GM12878 (cell line): ENCODE results near the gene CHMP4B. TPM values are rescaled to one million over a fixed set of nuclear protein-coding genes. Genes with fewer than 3 reads are reported as not detected.

ENCODE experiments used
- ATAC-seq: fragments of 200-7000 bp; cut with Tn5 transposase; 3 replicates; pipeline ENCODE4 v1.9.1; 2020; ENCODE audit warnings: mild to moderate bottlenecking, moderate library complexity
- BruUV-seq: library from RNA; stranded (reverse); fragments of 400-500 nt; replicated peaks from 2 replicates; lab custom pipeline; 2021; lab: Mats Ljungman, UMichigan
- CTCF ChIA-PET: fragments of 300-600 bp; sonication (Branson Sonifier 250); formaldehyde crosslinking; extraction: SDS; loops from one replicate; lab custom pipeline; 2021; ENCODE audit warnings: inconsistent platforms; lab: Yijun Ruan, JAX
- POLR2A ChIA-PET: fragments of 350-600 bp; formaldehyde crosslinking; extraction: SDS; loops from one replicate; lab custom pipeline; 2021; ENCODE audit warnings: inconsistent platforms; lab: Charles Lee
- RAD21 ChIA-PET: fragments of 300-600 bp; sonication (Branson Sonifier 250); formaldehyde crosslinking; loops from one replicate; lab custom pipeline; 2023; ENCODE audit warnings: antibody characterized with exemption; ENCODE audit not compliant: unreplicated experiment; lab: Charles Lee
- SMC1A ChIA-PET: fragments of 300-600 bp; sonication (Branson Sonifier 250); formaldehyde crosslinking; loops from one replicate; lab custom pipeline; 2023; ENCODE audit not compliant: unreplicated experiment, uncharacterized antibody; lab: Charles Lee
- DNase-seq: peaks from one replicate; pipeline ENCODE4 v3.0.0-alpha.2; 2011; ENCODE audit warnings: low read depth, low spot score
- FAIRE-seq: peaks from 3 replicates; lab custom pipeline; 2011; peaks lifted over from hg19 to GRCh38; lab: Jason Lieb, UNC
- H2AFZ ChIP-seq: 2 replicates; pipeline ENCODE4 v1.6.0; 2011; ENCODE audit warnings: low read depth, low read length, control low read depth; ENCODE audit not compliant: control insufficient read depth
- H3K27ac ChIP-seq: 2 replicates; pipeline ENCODE4 v1.5.1; 2011; ENCODE audit warnings: control low read depth; ENCODE audit not compliant: control insufficient read depth, insufficient read depth
- H3K27me3 ChIP-seq, 2 experiments: replicated peaks in 1 of 2; 2 replicates each; pipeline versions ENCODE4 v1.6.0 to v1.6.1; 2011; ENCODE audit warnings: low read length in 1 of 2; ENCODE audit not compliant: control insufficient read depth in 2 of 2, insufficient read depth in 2 of 2
- H3K36me3 ChIP-seq, 2 experiments: 2 replicates each; pipeline ENCODE4 v1.5.1; 2011; ENCODE audit warnings: low read length in 1 of 2; ENCODE audit not compliant: control insufficient read depth in 2 of 2, insufficient read depth in 2 of 2
- H3K4me1 ChIP-seq: 2 replicates; pipeline ENCODE4 v1.6.1; 2011; ENCODE audit warnings: mild to moderate bottlenecking, low read length, moderate library complexity, mixed read lengths; ENCODE audit not compliant: control insufficient read depth, insufficient read depth
- H3K4me2 ChIP-seq: 2 replicates; pipeline ENCODE4 v1.6.0; 2011; ENCODE audit warnings: control low read depth; ENCODE audit not compliant: control insufficient read depth, insufficient read depth
- H3K4me3 ChIP-seq: fragments of 200-600 bp; sonication (generic); 2 replicates; pipeline ENCODE4 v1.5.1; 2016
- H3K79me2 ChIP-seq: 2 replicates; pipeline ENCODE4 v1.6.0; 2011; ENCODE audit warnings: low read length; ENCODE audit not compliant: control insufficient read depth, insufficient read depth
- H3K9ac ChIP-seq: 2 replicates; pipeline ENCODE4 v1.8.0; 2011; ENCODE audit warnings: low read length, control low read depth, mixed read lengths; ENCODE audit not compliant: control insufficient read depth, insufficient read depth
- H3K9me3 ChIP-seq: replicated peaks from 3 replicates; pipeline ENCODE4 v1.5.1; 2011; ENCODE audit warnings: mild to moderate bottlenecking, low read length; ENCODE audit not compliant: control insufficient read depth, insufficient read depth
- H4K20me1 ChIP-seq: 2 replicates; pipeline ENCODE4 v1.6.0; 2011; ENCODE audit not compliant: control insufficient read depth, insufficient read depth
- CREM ChIP-seq: IDR thresholded peaks from 2 replicates; pipeline ENCODE4 v1.6.1; 2014; ENCODE audit warnings: antibody characterized with exemption, low read depth
- WGBS: methylation state at CpG from one replicate; pipeline ENCODE4 v1.1.6; 2016; ENCODE audit warnings: low lambda C conversion rate; ENCODE audit not compliant: insufficient replicate concordance, insufficient coverage; ENCODE audit errors: missing lambda C conversion rate; 5-methylcytosine and 5-hydroxymethylcytosine counted together
- in situ Hi-C: fragments of 300-500 bp; cut with MboI; formaldehyde crosslinking; loops from 9 replicates; pipeline ENCODE4 v1.14.3; 2018; ENCODE audit warnings: mixed read lengths
- intact Hi-C: fragments of 100-400 bp; cut with micrococcal nuclease; formaldehyde crosslinking; loops from one replicate; pipeline ENCODE4 v1.14.2; 2022; ENCODE audit not compliant: unreplicated experiment
- polyA plus RNA-seq, 11 experiments: library from polyadenylated mRNA; depleted of rRNA in 4 of 11; unstranded in 6 of 11; stranded (reverse) in 5 of 11; fragments of >200 nt; fragmentation: Nextera tagmentation in 4 of 11; fragmentation: Illumina TruSeq in 1 of 11; extraction: Ambion mirVana in 4 of 11; extraction: Trizol in 1 of 11; gene quantifications; 1 replicate in 1 of 11; 2 replicates in 10 of 11; pipeline versions ENCODE4 v1.2.1 to v1.2.3, GENCODE V29; 2011 to 2016; ENCODE audit warnings: inconsistent platforms in 2 of 11, missing spikeins in 2 of 11, low read depth in 1 of 11
- total RNA-seq, 4 experiments: library from RNA; depleted of rRNA in 3 of 4; stranded (reverse); fragments of >200 nt in 3 of 4; fragmentation: Illumina TruSeq in 1 of 4; extraction: Trizol in 1 of 4; gene quantifications; 2 replicates each; pipeline versions ENCODE4 v1.2.1 to v1.2.3, GENCODE V29; 2013 to 2021
- TF ChIP-seq, protein P1 (sequence below): fragments of 450-650 bp; IDR thresholded peaks from 2 replicates; pipeline ENCODE4 v1.6.1; 2017; ENCODE audit warnings: mild to moderate bottlenecking, moderate library complexity

Gene CHMP4B
- total and polyA plus RNA-seq, 10 of the 15 experiments (the other 5 are each of a cell fraction or from before 2014, with no cell fraction given) = 4.2 to 118 (median 49.6) TPM

DNA sequence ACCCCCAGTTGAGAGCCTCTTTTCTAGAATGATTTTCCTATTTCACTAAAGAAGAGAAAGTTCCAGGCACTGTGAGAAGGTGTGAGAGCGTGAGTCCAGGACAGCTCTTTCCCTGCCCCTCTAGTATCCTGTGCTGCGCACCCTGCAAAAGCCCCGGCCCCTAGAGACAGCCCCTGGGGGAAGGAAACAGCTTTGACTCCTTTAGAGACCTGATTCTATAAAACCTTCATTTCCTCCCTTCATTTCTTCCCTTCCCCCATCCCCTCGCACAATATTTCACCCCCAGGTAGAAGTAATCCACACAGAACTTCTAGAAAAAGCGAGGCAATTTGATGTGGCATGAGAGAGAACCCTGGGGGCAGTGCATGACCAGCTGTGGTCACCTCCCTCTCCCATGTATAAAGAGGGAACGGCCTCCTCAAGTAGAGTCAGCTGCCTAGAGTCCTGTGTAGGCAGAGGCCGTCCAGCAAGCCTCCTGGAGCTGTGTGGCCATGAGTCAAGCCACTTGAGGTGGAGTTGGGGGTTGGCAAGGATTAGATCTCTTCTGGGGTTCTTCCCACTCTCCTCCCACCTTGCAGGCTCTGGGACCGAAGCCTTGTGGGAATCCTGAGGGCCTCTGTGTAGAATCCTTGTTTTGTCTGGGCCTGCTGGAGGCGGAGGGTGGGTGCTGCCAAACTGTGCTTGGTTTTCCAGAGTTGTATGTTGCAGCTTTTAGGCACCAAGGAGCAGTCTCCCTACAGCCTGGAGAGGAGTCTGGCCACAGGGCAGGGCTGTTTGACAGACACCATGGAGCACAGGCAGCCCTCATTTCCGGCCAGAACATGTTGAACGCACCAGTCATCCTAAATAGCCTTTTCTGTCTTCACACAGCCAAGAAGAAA, 41.7 kb downstream of the CHMP4B start:
- no peak overlapping the region for H3K27ac ChIP-seq
- H3K4me1 ChIP-seq = no peaks in the 10 kb centered on the region
- no peaks in the 10 kb centered on the region for H3K27me3 ChIP-seq
- H3K4me2 ChIP-seq = no peak overlapping the region
- H3K36me3 ChIP-seq = peaks cover 41 to 42% of the 10 kb centered on the region in 2 experiments
- ChIA-PET SMC1A (no interaction called here), POLR2A (no interaction called here), RAD21 (no interaction called here), CTCF (interaction anchor here (0.6 to 1.6 kb wide), 2 partner anchors 10 to 59 kb away, joined by 3 to 4 read pairs; no protein-coding TSS in a partner anchor)
- H3K9me3 ChIP-seq = no peaks in the 10 kb centered on the region
- H3K4me3 ChIP-seq = no peak overlapping the region
- DNase-seq (no peak), FAIRE-seq (no peak), ATAC-seq (no peak)
- no peak overlapping the region for H3K9ac ChIP-seq
- no TSS peak for BruUV-seq
- peaks cover 2% of the 10 kb centered on the region; the same call in 1 of the 2 replicates for H4K20me1 ChIP-seq
- no peak for TF ChIP-seq CREM
- TF ChIP-seq, protein P1, sequence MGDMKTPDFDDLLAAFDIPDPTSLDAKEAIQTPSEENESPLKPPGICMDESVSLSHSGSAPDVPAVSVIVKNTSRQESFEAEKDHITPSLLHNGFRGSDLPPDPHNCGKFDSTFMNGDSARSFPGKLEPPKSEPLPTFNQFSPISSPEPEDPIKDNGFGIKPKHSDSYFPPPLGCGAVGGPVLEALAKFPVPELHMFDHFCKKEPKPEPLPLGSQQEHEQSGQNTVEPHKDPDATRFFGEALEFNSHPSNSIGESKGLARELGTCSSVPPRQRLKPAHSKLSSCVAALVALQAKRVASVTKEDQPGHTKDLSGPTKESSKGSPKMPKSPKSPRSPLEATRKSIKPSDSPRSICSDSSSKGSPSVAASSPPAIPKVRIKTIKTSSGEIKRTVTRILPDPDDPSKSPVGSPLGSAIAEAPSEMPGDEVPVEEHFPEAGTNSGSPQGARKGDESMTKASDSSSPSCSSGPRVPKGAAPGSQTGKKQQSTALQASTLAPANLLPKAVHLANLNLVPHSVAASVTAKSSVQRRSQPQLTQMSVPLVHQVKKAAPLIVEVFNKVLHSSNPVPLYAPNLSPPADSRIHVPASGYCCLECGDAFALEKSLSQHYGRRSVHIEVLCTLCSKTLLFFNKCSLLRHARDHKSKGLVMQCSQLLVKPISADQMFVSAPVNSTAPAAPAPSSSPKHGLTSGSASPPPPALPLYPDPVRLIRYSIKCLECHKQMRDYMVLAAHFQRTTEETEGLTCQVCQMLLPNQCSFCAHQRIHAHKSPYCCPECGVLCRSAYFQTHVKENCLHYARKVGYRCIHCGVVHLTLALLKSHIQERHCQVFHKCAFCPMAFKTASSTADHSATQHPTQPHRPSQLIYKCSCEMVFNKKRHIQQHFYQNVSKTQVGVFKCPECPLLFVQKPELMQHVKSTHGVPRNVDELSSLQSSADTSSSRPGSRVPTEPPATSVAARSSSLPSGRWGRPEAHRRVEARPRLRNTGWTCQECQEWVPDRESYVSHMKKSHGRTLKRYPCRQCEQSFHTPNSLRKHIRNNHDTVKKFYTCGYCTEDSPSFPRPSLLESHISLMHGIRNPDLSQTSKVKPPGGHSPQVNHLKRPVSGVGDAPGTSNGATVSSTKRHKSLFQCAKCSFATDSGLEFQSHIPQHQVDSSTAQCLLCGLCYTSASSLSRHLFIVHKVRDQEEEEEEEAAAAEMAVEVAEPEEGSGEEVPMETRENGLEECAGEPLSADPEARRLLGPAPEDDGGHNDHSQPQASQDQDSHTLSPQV = no peak
- WGBS = 96% methylated on average over 11 of the region's 11 CpGs
- intact Hi-C loops (no loop called here), in situ Hi-C loops (no loop called here)
- no peak overlapping the region for H2AFZ ChIP-seq
- peaks cover 2% of the 10 kb centered on the region for H3K79me2 ChIP-seq
